HEK293 (cell line): Measurements from ENCODE around the gene MTHFD1L.
"Not testable (repeated sequence)": the region's sequence is repeated elsewhere in the genome, so short reads cannot be mapped to it uniquely, and the experiment has no call there.

Source experiments
- CTCF ChIP-seq: fragments of 450-650 bp; formaldehyde crosslinking; IDR thresholded peaks from 2 replicates; pipeline ENCODE4 v1.5.1; 2016; ENCODE audit warnings: missing biosample characterization, missing genetic modification characterization
- REST ChIP-seq: fragments of 450-650 bp; formaldehyde crosslinking; IDR thresholded peaks from 2 replicates; pipeline ENCODE4 v1.5.1; 2016; ENCODE audit warnings: missing biosample characterization, missing genetic modification characterization
- YY1 ChIP-seq: fragments of 450-650 bp; formaldehyde crosslinking; IDR thresholded peaks from 2 replicates; pipeline ENCODE4 v1.5.1; 2018; ENCODE audit warnings: missing biosample characterization, missing genetic modification characterization
- ZBTB44 ChIP-seq: fragments of 450-650 bp; IDR thresholded peaks from 2 replicates; pipeline ENCODE4 v1.5.1; 2018; ENCODE audit warnings: missing biosample characterization, mild to moderate bottlenecking, missing genetic modification characterization
- ZNF121 ChIP-seq: fragments of 450-650 bp; formaldehyde crosslinking; IDR thresholded peaks from 2 replicates; pipeline ENCODE4 v1.5.1; 2016; ENCODE audit warnings: missing biosample characterization, missing genetic modification characterization
- ZNF202 ChIP-seq: fragments of 450-650 bp; formaldehyde crosslinking; IDR thresholded peaks from 2 replicates; pipeline ENCODE4 v1.5.1; 2016; ENCODE audit warnings: missing biosample characterization, missing genetic modification characterization, borderline replicate concordance
- ZNF211 ChIP-seq: fragments of 450-650 bp; formaldehyde crosslinking; IDR thresholded peaks from 2 replicates; pipeline ENCODE4 v1.5.1; 2016; ENCODE audit warnings: low read depth, missing biosample characterization, missing genetic modification characterization
- ZNF274 ChIP-seq, 2 experiments: fragments of 200-500 bp in 1 of 2; fragments of 450-650 bp in 1 of 2; sonication (Bioruptor generic) in 1 of 2; formaldehyde crosslinking in 1 of 2; IDR thresholded peaks; 2 replicates each; pipeline versions ENCODE4 v1.5.1 to v1.6.1; 2014 to 2016; ENCODE audit warnings: borderline replicate concordance in 1 of 2, inconsistent platforms in 1 of 2, low read length in 1 of 2, missing biosample characterization in 1 of 2, missing genetic modification characterization in 1 of 2
- ZNF626 ChIP-seq: fragments of 450-650 bp; sonication (Bioruptor Pico); formaldehyde crosslinking; IDR thresholded peaks from 2 replicates; pipeline ENCODE4 v1.5.1; 2018; ENCODE audit warnings: missing biosample characterization, missing genetic modification characterization, inconsistent platforms
- ZNF660 ChIP-seq: fragments of 450-650 bp; IDR thresholded peaks from 2 replicates; pipeline ENCODE4 v1.5.1; 2018; ENCODE audit warnings: missing biosample characterization, mild to moderate bottlenecking, missing genetic modification characterization
- ZSCAN30 ChIP-seq: fragments of 450-650 bp; IDR thresholded peaks from 2 replicates; pipeline ENCODE4 v1.5.1; 2018; ENCODE audit warnings: missing biosample characterization, mild to moderate bottlenecking, missing genetic modification characterization, moderate library complexity

- not testable (repeated sequence) for TF ChIP-seq REST (tag by site-specific recombination); ZNF121; ZNF202 (tag by site-specific recombination); CTCF (tag by site-specific recombination); YY1 (tag by site-specific recombination); ZNF211 (tag by site-specific recombination); ZBTB44 (tag by site-specific recombination); ZSCAN30 (tag by site-specific recombination); ZNF660 (tag by site-specific recombination); ZNF626 (tag by site-specific recombination); ZNF274 (IDR thresholded peaks at IDR 0.05; ENCODE audit: low read length); ZNF274 (tag by site-specific recombination; IDR thresholded peaks at IDR 0.05; ENCODE audit: borderline replicate concordance)
Observed at GRCh38 chr6:151040888-151041521, 175.5 kb downstream of the MTHFD1L start.
